Measurements from ENCODE around the gene TEKT5. TPM values are rescaled to one million over a fixed set of nuclear protein-coding genes. Genes with fewer than 3 reads are reported as not detected.
A peak's percentile ranks its signal among the peaks of the same experiment; 100 is the strongest.
"Not testable (repeated sequence)": the region's sequence is repeated elsewhere in the genome, so short reads cannot be mapped to it uniquely, and the experiment has no call there.

TEKT5 gene
- polyA plus RNA-seq, 3 donors = 0.16 TPM; not detected in 2

- Mint-ChIP-seq H3K27ac (peak overlapping the region; percentile 98 to 100 (median 100)), H3K9me3 (peaks cover 0 to 2% (median 0%) of the 10 kb centered on the region in 7 donors), H3K4me3 (peak overlapping the region; percentile 92 to 97), H3K4me1 (peaks cover 40% of the 10 kb centered on the region), H3K36me3 (peaks cover 32 to 36% of the 10 kb centered on the region in 2 donors), H3K27me3 (ENCODE audit: low read depth in 3 of 3) (peaks cover 0 to 4% (median 0%) of the 10 kb centered on the region in 3 donors)
- Histone ChIP-seq H3K9ac (ENCODE audit: insufficient read depth, low read length, poor library complexity, severe bottlenecking) (peak overlapping the region; percentile 88), H3K4me3 (replicated peaks in 1 of 3; ENCODE audit: low read depth in 2 of 3, low read length in 3 of 3) (peak overlapping the region in 2 of 3 experiments; percentile 75 to 86), H3K4me1 (ENCODE audit: control insufficient read depth in 1 of 2, insufficient read depth in 2 of 2, low read length in 2 of 2) (peaks cover 28 to 37% of the 10 kb centered on the region in 2 donors), H3K27me3 (ENCODE audit: control insufficient read depth in 2 of 2, insufficient read depth in 2 of 2, low read length in 2 of 2) (no peaks in the 10 kb centered on the region), H4K20me1 (ENCODE audit: insufficient read depth, low read length) (no peaks in the 10 kb centered on the region), H3K36me3 (replicated peaks in 1 of 2; ENCODE audit: control insufficient read depth in 1 of 2, insufficient read depth in 2 of 2, low read length in 2 of 2) (peaks cover 17 to 26% of the 10 kb centered on the region in 2 donors), H3K79me2 (ENCODE audit: insufficient read depth, low read length) (peaks cover 29% of the 10 kb centered on the region), H3K4me2 (replicated peaks; ENCODE audit: extremely low read depth, low read length, poor library complexity, severe bottlenecking) (peak overlapping the region; percentile 93), H3K9me3 (replicated peaks in 1 of 2; ENCODE audit: control insufficient read depth in 1 of 2, insufficient read depth in 1 of 2, low read length in 2 of 2) (no peaks in the 10 kb centered on the region), H2AFZ (ENCODE audit: insufficient read depth, low read depth, low read length, poor library complexity, severe bottlenecking) (no peak overlapping the region), H3K27ac (ENCODE audit: low read depth in 1 of 2, low read length in 2 of 2) (peak overlapping the region; percentile 98)
- TF ChIP-seq, protein P1, sequence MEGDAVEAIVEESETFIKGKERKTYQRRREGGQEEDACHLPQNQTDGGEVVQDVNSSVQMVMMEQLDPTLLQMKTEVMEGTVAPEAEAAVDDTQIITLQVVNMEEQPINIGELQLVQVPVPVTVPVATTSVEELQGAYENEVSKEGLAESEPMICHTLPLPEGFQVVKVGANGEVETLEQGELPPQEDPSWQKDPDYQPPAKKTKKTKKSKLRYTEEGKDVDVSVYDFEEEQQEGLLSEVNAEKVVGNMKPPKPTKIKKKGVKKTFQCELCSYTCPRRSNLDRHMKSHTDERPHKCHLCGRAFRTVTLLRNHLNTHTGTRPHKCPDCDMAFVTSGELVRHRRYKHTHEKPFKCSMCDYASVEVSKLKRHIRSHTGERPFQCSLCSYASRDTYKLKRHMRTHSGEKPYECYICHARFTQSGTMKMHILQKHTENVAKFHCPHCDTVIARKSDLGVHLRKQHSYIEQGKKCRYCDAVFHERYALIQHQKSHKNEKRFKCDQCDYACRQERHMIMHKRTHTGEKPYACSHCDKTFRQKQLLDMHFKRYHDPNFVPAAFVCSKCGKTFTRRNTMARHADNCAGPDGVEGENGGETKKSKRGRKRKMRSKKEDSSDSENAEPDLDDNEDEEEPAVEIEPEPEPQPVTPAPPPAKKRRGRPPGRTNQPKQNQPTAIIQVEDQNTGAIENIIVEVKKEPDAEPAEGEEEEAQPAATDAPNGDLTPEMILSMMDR (IDR thresholded peaks at IDR 0.05) = no peak
- intact Hi-C loops (cut with micrococcal nuclease) = loop anchor here (5.0 to 10.0 kb wide), 3 partner anchors 152 to 202 kb away; partner anchors contain the start of genes CLEC16A (in 1 of the 2) and DEXI (in 1 of the 2)
- no peak for DNase-seq
- 0% methylated on average over 1 of the region's 5 CpGs for whole genome bisulfite sequencing (ENCODE audit: insufficient coverage)
Measured at GRCh38 chr16:10743227-10743609, 48.5 kb upstream of the TEKT5 start.

- H3K4me2 ChIP-seq (replicated peaks; ENCODE audit: extremely low read depth, low read length, poor library complexity, severe bottlenecking) = no peak overlapping the region
- intact Hi-C loops (cut with micrococcal nuclease) = loop anchor here (5.0 to 10.0 kb wide), 3 partner anchors 153 to 203 kb away; partner anchors contain the start of genes CLEC16A (in 1 of the 2) and DEXI (in 1 of the 2)
- TF ChIP-seq, protein P1 (IDR thresholded peaks at IDR 0.05) = no peak
- peaks cover 46% of the 10 kb centered on the region for H3K4me1 Mint-ChIP-seq
- 95% methylated on average over 2 of the region's 4 CpGs for WGBS (ENCODE audit: insufficient coverage)
- H3K9me3 ChIP-seq (replicated peaks in 1 of 2; ENCODE audit: control insufficient read depth in 1 of 2, insufficient read depth in 1 of 2, low read length in 2 of 2) = no peaks in the 10 kb centered on the region
- no peak overlapping the region for H3K4me3 Mint-ChIP-seq
- H3K27me3 ChIP-seq (ENCODE audit: control insufficient read depth in 2 of 2, insufficient read depth in 2 of 2, low read length in 2 of 2) = no peaks in the 10 kb centered on the region
- H3K27me3 Mint-ChIP-seq (ENCODE audit: low read depth in 3 of 3) = peaks cover 0 to 5% (median 2%) of the 10 kb centered on the region in 3 donors
- H3K36me3 ChIP-seq (replicated peaks in 1 of 2; ENCODE audit: control insufficient read depth in 1 of 2, insufficient read depth in 2 of 2, low read length in 2 of 2) = peaks cover 5 to 12% of the 10 kb centered on the region in 2 donors
- H3K4me1 ChIP-seq (ENCODE audit: control insufficient read depth in 1 of 2, insufficient read depth in 2 of 2, low read length in 2 of 2) = peaks cover 40 to 49% of the 10 kb centered on the region in 2 donors
- DNase-seq = no peak
- H3K79me2 ChIP-seq (ENCODE audit: insufficient read depth, low read length) = peaks cover 27% of the 10 kb centered on the region
- H3K27ac Mint-ChIP-seq = peak overlapping the region in 1 of 7 donors; percentile 19
- H3K36me3 Mint-ChIP-seq = peaks cover 18 to 22% of the 10 kb centered on the region in 2 donors
- H3K4me3 ChIP-seq (replicated peaks in 1 of 3; ENCODE audit: low read depth in 2 of 3, low read length in 3 of 3) = no peak overlapping the region
- peaks cover 0 to 2% (median 0%) of the 10 kb centered on the region in 7 donors for H3K9me3 Mint-ChIP-seq
- no peak overlapping the region for H3K27ac ChIP-seq (ENCODE audit: low read depth in 1 of 2, low read length in 2 of 2)
- H2AFZ ChIP-seq (ENCODE audit: insufficient read depth, low read depth, low read length, poor library complexity, severe bottlenecking) = no peak overlapping the region
- no peak overlapping the region for H3K9ac ChIP-seq (ENCODE audit: insufficient read depth, low read length, poor library complexity, severe bottlenecking)
- H4K20me1 ChIP-seq (ENCODE audit: insufficient read depth, low read length) = no peaks in the 10 kb centered on the region
Measured at GRCh38 chr16:10741844-10742243, 47.1 kb upstream of the TEKT5 start.

GRCh38 chr16:10741249-10741648 is 46.5 kb upstream of the TEKT5 start:
- not testable (repeated sequence) for H3K4me2 ChIP-seq (replicated peaks; ENCODE audit: extremely low read depth, low read length, poor library complexity, severe bottlenecking); DNase-seq; H3K9me3 Mint-ChIP-seq; H3K4me3 Mint-ChIP-seq; H3K27me3 Mint-ChIP-seq (ENCODE audit: low read depth in 3 of 3); H3K4me3 ChIP-seq (replicated peaks in 1 of 3; ENCODE audit: low read depth in 2 of 3, low read length in 3 of 3); H3K27ac ChIP-seq (ENCODE audit: low read depth in 1 of 2, low read length in 2 of 2); H3K27me3 ChIP-seq (ENCODE audit: control insufficient read depth in 2 of 2, insufficient read depth in 2 of 2, low read length in 2 of 2); H3K9ac ChIP-seq (ENCODE audit: insufficient read depth, low read length, poor library complexity, severe bottlenecking); H4K20me1 ChIP-seq (ENCODE audit: insufficient read depth, low read length); H3K9me3 ChIP-seq (replicated peaks in 1 of 2; ENCODE audit: control insufficient read depth in 1 of 2, insufficient read depth in 1 of 2, low read length in 2 of 2); H2AFZ ChIP-seq (ENCODE audit: insufficient read depth, low read depth, low read length, poor library complexity, severe bottlenecking); H3K36me3 ChIP-seq (replicated peaks in 1 of 2; ENCODE audit: control insufficient read depth in 1 of 2, insufficient read depth in 2 of 2, low read length in 2 of 2)
- Histone ChIP-seq H3K79me2 (ENCODE audit: insufficient read depth, low read length) (peaks cover 21% of the 10 kb centered on the region), H3K4me1 (ENCODE audit: control insufficient read depth in 1 of 2, insufficient read depth in 2 of 2, low read length in 2 of 2) (peaks cover 40 to 49% of the 10 kb centered on the region in 2 donors)
- H3K36me3 Mint-ChIP-seq = peaks cover 12 to 16% of the 10 kb centered on the region in 2 donors
- WGBS (ENCODE audit: insufficient coverage) = 98% methylated on average over 3 of the region's 10 CpGs
- peaks cover 47% of the 10 kb centered on the region for H3K4me1 Mint-ChIP-seq
- intact Hi-C loops (cut with micrococcal nuclease) = loop anchor here (5.0 to 10.0 kb wide), 3 partner anchors 154 to 204 kb away; partner anchors contain the start of genes CLEC16A (in 1 of the 2) and DEXI (in 1 of the 2)
- H3K27ac Mint-ChIP-seq = peak overlapping the region in 1 of 7 donors; percentile 70
